GM19238 (cell line): Measurements from ENCODE around the gene TMEM97.
A peak's percentile ranks its signal among the peaks of the same experiment; 100 is the strongest.

Source experiments
- DNase-seq: peaks from one replicate; pipeline ENCODE4 v3.0.0; 2011; ENCODE audit warnings: low spot score; ENCODE audit not compliant: insufficient read length

TMEM97 gene

DNA sequence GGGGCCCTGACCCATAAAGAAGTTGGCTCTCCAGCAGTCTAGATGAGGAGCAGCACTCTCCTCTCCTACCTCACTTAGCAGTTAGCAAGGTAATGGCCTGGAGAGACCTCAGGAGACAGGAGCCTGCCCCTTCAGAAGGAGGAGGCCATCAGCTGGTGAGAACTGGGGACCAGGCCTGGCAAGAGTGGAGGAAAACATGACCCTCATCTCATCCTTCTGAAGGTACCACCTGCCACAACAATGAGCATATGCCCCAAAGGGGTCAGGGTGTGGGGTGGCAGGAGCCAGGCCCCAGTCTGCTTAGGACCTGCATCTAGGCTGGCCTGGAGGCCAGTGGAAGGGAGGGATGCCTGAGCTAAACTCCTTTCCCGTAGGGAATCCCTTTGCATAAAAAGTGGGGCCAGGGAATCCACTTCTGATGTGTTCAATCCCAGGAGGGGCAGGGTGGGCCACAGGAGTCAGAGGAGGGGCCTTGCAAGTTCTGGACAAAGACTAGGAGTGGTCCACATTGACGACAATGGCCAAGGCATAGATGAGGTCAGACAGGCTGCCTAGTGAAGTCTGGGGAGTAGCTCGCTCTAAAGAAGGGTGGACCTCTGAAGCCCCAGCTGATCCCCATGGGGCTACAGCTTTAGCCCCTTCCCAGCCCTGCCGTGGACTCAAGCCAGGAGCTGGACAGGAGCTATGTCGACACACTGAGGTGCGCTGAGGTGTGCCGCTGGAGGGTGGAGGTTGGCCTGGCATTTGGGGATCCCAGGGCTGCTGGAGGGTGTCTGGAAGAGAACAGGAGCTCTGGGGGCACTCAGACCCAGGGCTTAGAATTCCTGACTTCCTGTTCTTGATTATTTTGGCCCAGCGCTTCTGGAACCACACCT is 45.0 kb downstream of the TMEM97 start:
- DNase-seq = no peak

DNA sequence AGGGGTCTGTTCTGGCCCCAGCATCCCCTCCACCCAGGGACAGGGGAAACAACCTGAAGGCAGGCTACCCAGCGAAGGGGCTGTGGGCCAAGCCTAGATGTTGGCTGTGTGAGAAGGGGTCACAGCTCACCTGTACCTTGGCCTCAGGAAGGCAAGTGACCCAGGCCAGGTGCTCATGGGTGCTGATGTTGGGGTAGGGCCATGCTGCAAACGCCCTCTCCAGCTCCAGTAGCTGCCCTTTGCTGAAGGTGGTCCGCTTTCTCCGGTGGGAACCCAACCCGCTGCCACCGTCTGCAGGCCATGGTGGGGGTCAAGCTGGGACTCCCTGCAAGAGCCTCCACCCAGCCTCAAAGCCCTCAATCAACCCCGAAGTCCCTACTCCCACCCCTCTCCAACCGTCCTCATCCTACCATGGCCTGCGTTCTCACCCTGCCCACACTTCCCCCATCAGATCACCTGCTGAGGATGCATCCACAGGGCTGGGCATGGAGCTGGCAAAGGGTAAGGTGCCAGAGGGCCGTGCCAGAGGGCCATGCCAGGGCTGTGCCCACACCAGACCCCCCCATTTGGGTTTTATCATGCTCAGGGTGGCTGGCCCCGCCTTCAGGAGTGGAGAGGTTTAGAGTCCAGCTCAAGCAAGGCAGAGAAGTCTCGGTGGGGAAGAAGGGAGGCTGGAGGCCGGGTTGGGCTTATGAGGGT is 45.8 kb downstream of the TMEM97 start, which contains the start of gene SEBOX:
Gene SEBOX, minus strand, starts transcription at position 535 of the 699 bp plus-strand sequence. Its CDS starts 48 bp downstream, at position 487.
- DNase-seq = no peak

DNA sequence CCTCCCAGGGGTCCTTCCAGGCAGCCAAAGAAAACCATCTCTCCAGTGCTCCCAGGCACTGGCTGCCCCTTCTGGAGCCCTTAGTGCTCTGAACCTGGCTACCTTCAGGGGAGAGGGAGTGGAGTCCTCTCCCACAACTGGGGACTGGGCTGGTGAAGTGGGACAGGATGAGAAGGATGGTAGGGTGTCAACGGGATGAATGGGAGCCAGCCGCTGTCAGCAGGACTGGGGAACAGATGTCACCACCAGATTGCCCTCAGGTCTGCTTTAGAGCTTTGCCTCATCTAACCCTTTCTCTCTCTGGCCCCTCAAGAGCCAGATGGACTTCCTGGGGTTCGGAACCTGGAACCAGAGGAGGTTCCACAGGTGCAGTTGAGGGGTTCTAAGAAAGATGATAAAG is 46.5 kb downstream of the TMEM97 start:
- no peak for DNase-seq

DNA sequence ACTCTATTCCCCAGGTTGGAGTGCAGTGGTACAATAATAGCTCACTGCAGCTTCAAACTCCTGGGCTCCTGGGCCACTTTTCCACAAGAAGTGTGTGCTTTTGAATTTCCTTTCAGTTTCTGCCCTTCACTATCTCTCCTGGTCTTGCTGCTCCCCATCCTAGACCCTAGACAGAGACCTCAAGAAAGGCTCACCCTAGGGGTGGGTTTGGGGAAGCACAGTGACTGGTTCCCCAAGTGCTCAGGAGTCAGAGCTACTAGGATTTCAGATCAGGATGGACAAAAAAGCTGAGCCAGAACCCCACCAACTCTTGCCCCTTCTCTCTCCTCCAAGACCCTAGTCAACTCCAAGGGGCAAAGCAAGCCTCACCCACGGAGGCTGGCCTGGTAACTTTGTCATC is 47.6 kb downstream of the TMEM97 start:
- no peak for DNase-seq

DNA sequence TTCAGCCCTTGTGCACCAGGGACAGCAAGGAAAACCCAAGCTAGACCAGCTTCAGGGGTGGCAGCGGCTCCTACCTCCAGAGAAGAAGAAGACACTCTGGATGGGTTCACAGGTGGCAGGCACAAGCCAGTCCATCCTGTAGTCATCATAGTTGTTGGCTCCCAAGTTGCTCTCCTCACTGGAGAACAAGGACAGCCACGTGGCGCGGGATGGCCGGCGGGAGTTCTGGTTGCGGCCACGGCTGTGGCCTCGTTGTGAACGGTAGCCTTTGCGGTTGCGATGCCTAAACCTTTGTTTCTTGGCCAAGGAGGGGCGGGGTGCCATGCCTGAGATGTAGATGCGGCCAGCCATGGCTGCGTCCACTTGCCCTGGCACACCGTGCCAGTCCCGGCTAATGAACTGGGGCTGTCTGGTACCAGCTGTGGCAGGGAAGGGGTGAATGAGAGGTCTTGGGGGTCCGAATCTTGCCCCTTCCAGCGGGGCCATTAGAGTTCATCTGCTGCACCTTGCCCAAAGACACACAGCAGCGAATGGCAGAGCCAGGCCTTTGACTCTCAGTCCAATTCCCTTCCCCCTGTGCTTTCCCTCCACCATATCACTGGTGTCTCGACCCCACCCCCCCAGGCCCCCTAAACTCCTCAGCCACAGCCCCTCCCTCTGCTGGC is 48.8 kb downstream of the TMEM97 start:
- no peak for DNase-seq

DNA sequence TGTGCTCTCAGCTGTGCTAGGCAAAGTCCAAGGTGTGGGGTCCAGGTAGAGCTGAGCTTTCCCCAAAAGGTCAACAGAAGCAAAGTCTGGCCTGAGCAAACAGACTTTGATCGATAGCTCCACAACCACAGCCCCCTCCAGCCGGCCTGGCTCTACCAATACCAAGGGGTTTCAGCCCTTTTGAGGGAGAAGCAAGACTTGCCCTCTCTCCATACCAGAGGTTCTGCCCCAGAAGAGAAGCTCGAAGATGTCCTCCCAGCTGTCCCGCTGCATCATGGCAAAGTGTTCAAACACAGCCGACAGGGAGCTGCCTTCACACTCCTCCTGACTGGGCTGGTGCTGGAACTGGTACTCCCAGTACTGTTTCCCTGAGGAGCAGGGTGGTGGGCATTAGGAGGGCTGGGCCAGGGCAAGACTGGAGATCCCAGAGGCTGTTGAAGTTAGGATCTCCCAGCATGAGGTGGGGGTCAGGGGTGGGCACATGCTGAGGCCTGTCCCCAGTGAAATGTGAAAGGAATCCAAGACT is 49.4 kb downstream of the TMEM97 start:
- no peak for DNase-seq

DNA sequence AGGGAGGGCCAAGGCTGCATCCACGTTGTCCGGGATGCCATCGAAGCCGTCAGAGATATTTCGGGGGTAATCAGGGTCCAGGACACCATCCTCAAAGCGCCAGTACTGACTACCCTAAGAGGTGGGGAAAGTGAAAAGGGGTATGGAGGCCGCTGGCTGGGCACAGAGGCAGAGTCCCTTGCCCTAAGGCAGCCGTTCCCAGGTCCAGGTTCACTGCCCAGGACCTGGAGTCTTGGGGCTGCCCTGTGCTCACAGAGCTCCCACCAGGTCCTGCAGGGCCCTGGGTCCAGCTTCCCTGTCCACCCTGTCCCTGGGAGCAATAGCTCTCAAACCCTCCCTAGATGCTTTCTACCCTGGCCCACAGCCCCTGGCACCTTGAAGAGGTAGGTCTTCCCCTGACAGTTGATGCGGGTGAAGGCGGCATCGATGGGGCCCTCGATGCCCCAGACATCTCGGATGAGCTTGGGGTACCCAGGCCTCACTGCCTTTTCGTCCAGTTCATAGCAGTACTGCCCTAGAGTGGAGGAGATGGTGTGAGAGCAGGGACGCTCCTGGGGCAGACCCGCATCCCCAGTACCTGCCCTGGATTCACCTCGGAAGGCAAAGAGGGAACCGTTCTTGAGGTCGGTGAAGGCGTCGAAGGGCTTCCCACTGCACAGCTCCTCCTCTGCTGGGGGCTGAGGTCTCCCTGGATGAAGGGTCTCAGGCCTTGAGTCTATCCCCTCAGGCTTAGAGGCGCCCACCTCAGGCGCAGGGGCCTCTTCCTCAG is 50.1 kb downstream of the TMEM97 start:
- DNase-seq = no peak

DNA sequence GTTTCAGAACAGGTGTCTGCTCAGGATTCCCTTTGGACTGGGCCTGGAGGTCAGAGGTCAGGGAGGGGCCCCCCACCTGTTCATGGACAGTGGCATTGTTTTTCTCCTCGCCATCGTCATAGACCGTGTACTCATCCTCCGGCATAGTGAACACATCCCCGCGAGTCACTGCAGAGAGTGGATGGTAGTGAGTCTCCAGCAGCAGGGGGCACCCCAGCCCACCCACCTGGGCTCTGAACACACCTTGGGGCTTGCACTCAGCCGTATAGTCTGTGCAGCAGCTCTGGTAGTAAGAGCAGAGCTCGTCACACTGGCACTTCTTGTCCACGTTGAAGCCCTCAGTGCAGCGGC is 50.7 kb downstream of the TMEM97 start:
- DNase-seq = no peak

DNA sequence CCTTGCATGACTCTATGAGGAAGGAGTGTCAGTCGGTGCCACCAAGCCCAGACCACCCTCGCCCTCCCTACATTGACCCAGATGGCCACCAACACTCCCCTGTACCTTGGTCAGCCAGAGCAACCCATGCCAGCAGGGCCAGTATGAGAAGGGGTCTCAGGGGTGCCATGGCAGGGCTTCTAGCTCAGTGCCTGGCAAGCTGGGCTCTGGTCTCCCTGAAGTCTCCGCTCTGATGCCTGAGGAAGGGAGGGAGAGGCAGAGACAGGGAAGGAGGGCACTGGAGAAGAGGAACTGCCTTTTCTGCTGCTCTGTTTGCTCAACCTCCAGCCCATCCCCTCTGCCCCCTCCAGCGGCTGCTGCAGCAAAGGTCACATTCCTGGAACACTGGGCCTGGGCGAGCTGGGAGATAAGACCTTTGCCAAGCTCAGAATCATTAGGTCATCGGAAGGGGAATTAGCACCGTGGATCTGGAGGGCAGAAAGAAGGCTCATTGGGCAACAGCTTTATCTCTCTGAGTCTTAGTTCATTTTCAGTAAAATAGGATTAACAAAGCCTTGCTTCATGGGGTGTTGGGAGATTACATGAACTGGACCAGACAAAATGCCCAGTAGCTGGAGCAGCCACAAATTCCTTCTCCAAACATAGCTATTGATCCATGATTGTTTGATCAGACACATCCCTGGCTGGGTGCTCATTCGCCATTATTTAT is 51.2 kb downstream of the TMEM97 start, which contains the start of gene VTN:
Gene VTN, minus strand, starts transcription at position 273 of the 709 bp plus-strand sequence. Its CDS starts 104 bp downstream, at position 169.
- DNase-seq = no peak

DNA sequence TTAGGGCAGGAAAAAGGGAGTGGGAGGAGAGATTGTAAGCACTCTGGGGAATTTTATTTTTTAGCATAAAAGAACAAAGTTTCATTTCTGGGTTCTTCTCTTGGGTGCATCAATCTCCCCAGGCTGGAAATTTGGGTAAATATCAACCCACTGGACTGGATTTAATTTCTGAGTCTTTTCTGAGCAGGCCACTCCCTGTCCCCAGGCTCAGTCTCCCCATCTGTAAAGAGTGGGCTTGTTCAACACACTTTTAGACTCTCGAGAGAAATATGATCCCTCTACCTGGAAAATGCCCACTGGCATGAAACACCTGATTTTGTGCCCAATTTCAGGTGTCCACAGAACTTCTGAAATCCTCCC is 51.7 kb downstream of the TMEM97 start:
- DNase-seq = no peak

DNA sequence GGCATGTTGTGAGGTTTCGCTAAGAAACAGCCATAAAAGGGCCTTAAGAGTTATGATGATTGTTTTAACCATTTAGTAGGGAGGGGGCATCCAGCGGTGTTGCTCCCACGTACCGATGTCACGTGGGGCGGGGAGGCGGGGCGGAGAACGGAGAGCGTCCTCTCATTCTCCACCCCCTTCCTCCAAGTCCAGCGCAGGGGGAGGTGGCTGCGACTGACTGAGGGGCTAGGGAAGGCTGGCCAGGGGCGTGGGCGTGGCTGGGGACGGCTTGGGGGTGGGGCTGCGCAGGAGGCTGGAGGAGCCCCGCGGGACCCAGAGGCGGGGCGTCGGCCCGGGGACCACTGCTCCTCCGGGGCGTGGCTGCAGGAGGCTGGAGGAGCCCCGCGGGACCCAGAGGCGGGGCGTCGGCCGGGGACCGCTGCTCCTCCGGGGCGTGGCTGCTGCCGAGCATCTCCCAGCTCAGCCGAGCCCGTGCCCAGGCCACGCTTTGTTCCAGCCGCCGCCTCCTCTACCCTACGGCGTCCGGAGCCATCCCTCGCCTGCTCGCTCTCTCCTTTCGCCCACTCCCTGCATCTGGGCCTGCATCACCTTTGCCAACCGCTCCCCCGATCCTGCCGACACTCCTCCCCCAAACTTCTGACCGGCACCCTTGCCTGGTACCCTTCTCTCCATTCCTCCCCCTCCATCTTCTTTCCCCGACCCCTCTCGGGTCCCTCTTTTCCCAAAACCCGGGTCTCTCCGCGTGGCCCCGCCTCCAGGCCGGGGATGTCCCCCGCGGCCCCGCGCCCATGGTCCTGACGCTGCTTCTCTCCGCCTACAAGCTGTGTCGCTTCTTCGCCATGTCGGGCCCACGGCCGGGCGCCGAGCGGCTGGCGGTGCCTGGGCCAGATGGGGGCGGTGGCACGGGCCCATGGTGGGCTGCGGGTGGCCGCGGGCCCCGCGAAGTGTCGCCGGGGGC is 52.5 kb downstream of the TMEM97 start, which contains the start of gene SARM1:
Gene SARM1, plus strand, starts transcription at position 450 of the 958 bp plus-strand sequence. Its CDS starts 339 bp downstream, at position 789.
- DNase-seq = peak; percentile 92

DNA sequence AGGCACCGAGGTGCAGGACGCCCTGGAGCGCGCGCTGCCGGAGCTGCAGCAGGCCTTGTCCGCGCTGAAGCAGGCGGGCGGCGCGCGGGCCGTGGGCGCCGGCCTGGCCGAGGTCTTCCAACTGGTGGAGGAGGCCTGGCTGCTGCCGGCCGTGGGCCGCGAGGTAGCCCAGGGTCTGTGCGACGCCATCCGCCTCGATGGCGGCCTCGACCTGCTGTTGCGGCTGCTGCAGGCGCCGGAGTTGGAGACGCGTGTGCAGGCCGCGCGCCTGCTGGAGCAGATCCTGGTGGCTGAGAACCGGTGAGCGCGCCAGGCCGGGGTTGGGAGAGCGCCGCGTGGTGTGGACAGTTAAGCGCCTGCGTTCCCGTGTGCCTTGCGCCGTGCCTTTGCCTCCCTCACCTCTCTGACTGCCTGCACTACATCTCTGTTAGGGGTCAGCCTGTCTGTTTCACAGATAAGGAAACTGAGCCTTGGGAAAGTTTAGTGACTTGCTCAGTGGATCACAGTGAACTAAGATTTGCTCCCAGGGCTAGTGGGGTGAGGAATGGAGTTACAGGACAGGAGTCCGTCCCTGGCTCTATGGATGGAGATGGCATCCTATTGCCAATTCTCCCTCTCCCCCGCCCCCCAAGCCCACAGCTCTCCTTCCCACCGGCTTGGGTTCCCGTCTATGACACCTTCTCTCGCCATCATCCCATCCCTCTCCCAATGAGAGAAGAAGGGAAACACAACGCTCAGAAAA is 53.4 kb downstream of the TMEM97 start:
- peak; percentile 38 for DNase-seq

DNA sequence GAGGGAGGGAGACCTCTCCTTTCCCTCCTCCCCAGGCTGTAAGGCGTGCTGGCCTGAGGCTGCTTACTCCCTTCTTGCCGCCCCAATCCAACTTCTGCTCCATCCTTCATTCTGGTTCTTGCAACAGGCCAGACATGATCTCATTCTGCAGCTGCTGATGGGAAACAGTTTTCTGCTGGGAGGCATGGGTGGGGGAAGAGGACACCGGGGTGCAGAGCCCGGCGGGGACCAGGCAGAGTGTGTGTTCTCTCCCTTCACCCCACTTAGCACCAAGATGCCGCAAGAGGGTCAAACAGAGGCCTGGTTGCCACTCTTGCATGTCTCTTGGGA is 53.9 kb downstream of the TMEM97 start:
- DNase-seq = no peak
